ENCODE data around the gene DOCK11. TPM values are rescaled to one million over a fixed set of nuclear protein-coding genes. Genes with fewer than 3 reads are reported as not detected.
A peak's percentile ranks its signal among the peaks of the same experiment; 100 is the strongest.

The DOCK11 gene
- total and polyA plus RNA-seq, 10 of the 15 experiments (the other 5 are each of a cell fraction or from before 2014, with no cell fraction given), result 16.3 to 30.7 (median 19.8) TPM

DNA sequence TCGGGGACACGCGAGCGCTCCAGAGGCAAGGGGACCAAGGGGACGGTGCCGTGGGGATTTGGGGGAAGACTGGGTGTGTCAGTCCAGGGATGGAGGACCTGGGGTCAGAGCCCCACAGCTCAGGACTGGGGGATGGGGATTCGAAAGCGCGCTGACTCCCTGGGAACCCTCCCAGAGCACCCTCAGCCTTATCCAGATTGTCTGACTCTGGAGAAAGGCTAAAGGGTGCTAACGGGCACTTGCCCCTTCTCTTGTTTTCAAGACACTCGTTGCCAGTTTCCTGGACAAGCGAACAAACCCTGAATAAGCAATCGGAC, 1.1 kb downstream of the DOCK11 start:
- SMC1A ChIA-PET (ENCODE audit: uncharacterized antibody, unreplicated experiment), result interaction anchor here (1.0 to 3.6 kb wide), 10 partner anchors 13 to 146 kb away, joined by 3 to 24 read pairs (median 4); no protein-coding TSS in a partner anchor
- WGBS (ENCODE audit: insufficient coverage, insufficient replicate concordance, low lambda C conversion rate, missing lambda C conversion rate), result 31% methylated on average over 13 of the region's 13 CpGs
- H3K9ac ChIP-seq (ENCODE audit: control insufficient read depth, insufficient read depth, low read length), result peak overlapping the region; percentile 73
- ATAC-seq (peak; percentile 21), DNase-seq (ENCODE audit: low read depth, low spot score) (no peak), FAIRE-seq (no peak)
- H3K27ac ChIP-seq (ENCODE audit: control insufficient read depth, insufficient read depth), result peak overlapping the region; percentile 66
- H3K36me3 ChIP-seq (ENCODE audit: control insufficient read depth in 2 of 2, insufficient read depth in 2 of 2, low read length in 1 of 2), result no peaks in the 10 kb centered on the region
- no TSS peak for BruUV-seq (replicated peaks)
- H4K20me1 ChIP-seq (ENCODE audit: control insufficient read depth, insufficient read depth), result no peaks in the 10 kb centered on the region
- intact Hi-C loops (cut with micrococcal nuclease; ENCODE audit: unreplicated experiment) (loop anchor here (2.0 kb wide), 2 partner anchors 32 to 40 kb away; no protein-coding TSS in a partner anchor), in situ Hi-C loops (cut with MboI) (no loop called here)
- TF ChIP-seq POLR2A (IDR thresholded peaks at IDR 0.05; ENCODE audit: low read depth, low read length), result no peak
- TF ChIP-seq NBN (IDR thresholded peaks at IDR 0.05), result no peak
- no peak for TF ChIP-seq ZNF207 (IDR thresholded peaks at IDR 0.05; ENCODE audit: borderline replicate concordance)
- TF ChIP-seq CHD4 (IDR thresholded peaks at IDR 0.05), result no peak
- TF ChIP-seq YBX1 (IDR thresholded peaks at IDR 0.05), result no peak
- TF ChIP-seq, protein P1, sequence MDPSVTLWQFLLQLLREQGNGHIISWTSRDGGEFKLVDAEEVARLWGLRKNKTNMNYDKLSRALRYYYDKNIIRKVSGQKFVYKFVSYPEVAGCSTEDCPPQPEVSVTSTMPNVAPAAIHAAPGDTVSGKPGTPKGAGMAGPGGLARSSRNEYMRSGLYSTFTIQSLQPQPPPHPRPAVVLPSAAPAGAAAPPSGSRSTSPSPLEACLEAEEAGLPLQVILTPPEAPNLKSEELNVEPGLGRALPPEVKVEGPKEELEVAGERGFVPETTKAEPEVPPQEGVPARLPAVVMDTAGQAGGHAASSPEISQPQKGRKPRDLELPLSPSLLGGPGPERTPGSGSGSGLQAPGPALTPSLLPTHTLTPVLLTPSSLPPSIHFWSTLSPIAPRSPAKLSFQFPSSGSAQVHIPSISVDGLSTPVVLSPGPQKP (IDR thresholded peaks at IDR 0.05; ENCODE audit: low read depth, low read length), result no peak
- RAD21 ChIA-PET (ENCODE audit: unreplicated experiment), result interaction anchor here (1.2 to 3.7 kb wide), 5 partner anchors 32 to 146 kb away, joined by 5 to 33 read pairs (median 11); no protein-coding TSS in a partner anchor
- POLR2A ChIA-PET, result interaction anchor here (2.6 to 3.6 kb wide), 2 partner anchors 33 to 38 kb away, joined by 12 to 39 read pairs; no protein-coding TSS in a partner anchor
- H3K4me3 ChIP-seq, result peak overlapping the region; percentile 74
- no peaks in the 10 kb centered on the region for H3K27me3 ChIP-seq (replicated peaks in 1 of 2; ENCODE audit: control insufficient read depth in 2 of 2, insufficient read depth in 2 of 2, low read length in 1 of 2)
- H3K9me3 ChIP-seq (replicated peaks; ENCODE audit: control insufficient read depth, insufficient read depth, low read length), result no peaks in the 10 kb centered on the region
- CTCF ChIA-PET, result interaction anchor here (0.9 to 1.9 kb wide), 8 partner anchors 9 to 105 kb away, joined by 3 to 7 read pairs (median 3); no protein-coding TSS in a partner anchor
- peaks cover 24% of the 10 kb centered on the region for H3K79me2 ChIP-seq (ENCODE audit: control insufficient read depth, insufficient read depth, low read length)
- peak overlapping the region; percentile 56 for H2AFZ ChIP-seq (ENCODE audit: control insufficient read depth, low read depth, low read length)
- 0 out of 2 replicates have a peak, but pooled peaks cover 3% of the 10 kb centered on the region for H3K4me1 ChIP-seq (ENCODE audit: control insufficient read depth, insufficient read depth, low read length)
- peak overlapping the region; percentile 68; the same call in 1 of the 2 replicates for H3K4me2 ChIP-seq (ENCODE audit: control insufficient read depth, insufficient read depth)
